Measurements from ENCODE around the gene NDST4.

Gene NDST4

GRCh38 chr4:114827651-114828050 is 285.8 kb downstream of the NDST4 start:
- intact Hi-C loops (cut with DNase I): no loop called here
- DNase-seq: no peak

DNA sequence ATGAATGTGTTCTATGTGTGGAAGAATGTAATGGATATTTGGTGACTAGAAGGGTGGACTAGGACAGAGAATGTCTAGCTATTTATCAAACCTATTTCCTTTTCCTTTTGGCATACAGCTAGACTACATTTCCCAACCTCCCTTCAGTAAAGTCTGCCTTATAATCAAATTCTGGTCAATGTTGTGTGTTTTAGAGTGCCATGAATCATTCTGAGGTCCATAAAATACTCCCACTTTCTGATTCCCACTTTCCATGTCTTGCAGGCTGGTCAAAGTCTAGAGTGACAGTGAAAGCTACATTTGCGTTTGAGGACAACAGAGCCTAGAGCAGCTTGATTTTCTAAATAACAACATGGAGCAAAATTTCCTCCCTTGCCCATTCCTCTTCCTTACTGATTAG is 297.7 kb downstream of the NDST4 start:
- no peak for DNase-seq
- intact Hi-C loops (cut with DNase I): no loop called here

GRCh38 chr4:114813961-114814360 is 299.5 kb downstream of the NDST4 start:
- intact Hi-C loops (cut with DNase I): no loop called here
- no peak for DNase-seq

- intact Hi-C loops (cut with DNase I): no loop called here
- no peak for DNase-seq
Measured at GRCh38 chr4:114811564-114812301, 301.7 kb downstream of the NDST4 start.

- intact Hi-C loops (cut with DNase I): no loop called here
- peak in 18 of 42 donors; percentile 6 to 67 (median 16) for DNase-seq
Measured at GRCh38 chr4:114807759-114808404, 305.5 kb downstream of the NDST4 start.

- intact Hi-C loops (cut with DNase I): no loop called here
- DNase-seq: peak in 1 of 42 donors; percentile 14
Measured at GRCh38 chr4:114807357-114807756, 306.1 kb downstream of the NDST4 start.

DNA sequence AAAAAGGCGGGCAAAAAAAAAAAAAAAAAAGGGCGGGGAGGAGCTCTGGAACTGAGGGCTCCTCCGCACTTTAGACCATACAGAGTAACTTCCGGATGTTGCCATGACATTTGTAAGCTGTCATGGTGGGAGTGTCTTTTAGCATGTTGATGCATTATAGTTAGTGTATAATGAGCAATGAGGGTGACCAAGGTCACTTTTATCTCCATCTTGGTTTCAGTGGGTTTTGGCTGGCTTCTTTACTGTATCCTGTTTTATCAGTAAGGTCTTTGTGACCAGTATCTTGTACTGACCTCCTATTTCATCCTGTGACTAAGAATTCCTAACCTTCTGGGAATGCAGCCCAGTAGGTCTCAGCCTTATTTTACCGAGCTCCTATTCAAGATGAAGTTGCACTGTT is 321.4 kb downstream of the NDST4 start:
- intact Hi-C loops (cut with DNase I): no loop called here
- DNase-seq: no peak

- no peak for DNase-seq
- intact Hi-C loops (cut with DNase I): loop anchor here (10.0 kb wide), 1 partner anchor 1069 kb away; no protein-coding TSS in a partner anchor
Measured at GRCh38 chr4:114785570-114785969, 327.9 kb downstream of the NDST4 start.

DNA sequence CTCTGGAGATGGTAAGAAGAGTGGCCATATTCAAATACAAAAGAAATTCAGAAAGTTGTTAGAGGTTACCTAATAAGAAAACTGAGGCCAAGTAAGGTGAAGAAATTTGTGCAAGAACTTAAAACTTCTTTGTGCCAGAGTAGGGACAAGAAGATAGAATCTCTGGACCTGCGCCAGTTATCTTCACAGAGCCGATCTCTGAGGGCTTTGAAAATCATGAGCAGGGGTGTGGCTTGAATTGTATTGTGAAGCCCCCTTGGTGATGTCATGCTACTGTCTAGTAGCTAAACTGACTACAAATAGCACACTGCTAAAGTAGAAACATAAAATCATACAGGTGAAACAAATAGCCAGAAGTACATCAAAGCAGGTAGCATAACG is 330.2 kb downstream of the NDST4 start:
- intact Hi-C loops (cut with DNase I): loop anchor here (10.0 kb wide), 1 partner anchor 1072 kb away; no protein-coding TSS in a partner anchor
- no peak for DNase-seq

DNA sequence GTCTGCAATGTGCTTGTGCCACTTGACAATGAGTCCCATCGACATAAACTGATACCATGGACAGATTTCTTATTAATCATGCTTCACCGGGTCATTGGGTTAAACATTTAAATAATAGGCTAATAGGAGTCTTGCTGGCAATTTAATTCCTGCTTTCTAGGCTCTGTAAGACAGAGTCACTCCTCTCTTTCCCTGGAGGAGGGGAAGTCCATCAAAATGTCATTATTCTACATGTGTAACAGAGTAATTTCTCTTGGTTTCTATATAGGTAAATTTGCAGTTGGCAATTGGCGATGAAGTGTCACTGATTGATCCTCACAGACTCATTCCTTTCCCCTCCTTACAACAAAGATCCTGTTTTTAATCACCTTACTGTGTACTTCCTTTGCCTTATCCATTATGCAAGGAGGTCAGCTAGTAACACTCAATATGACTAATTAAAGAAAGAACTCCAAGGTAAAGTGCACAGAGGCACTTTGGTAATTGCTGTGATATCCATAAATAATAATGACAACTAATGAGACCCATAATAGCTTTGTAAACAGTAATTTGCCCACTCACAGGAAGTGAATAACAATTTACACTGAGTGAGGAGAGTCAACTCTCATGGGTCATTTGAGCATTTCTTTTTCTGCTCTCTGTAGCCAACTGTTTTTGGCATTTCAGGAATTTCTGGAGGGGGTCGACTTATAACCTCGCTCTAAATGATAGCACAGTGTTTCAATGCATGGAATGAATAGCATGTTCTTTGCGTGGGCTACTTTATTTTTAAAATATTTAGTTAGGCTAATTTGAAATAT is 330.8 kb downstream of the NDST4 start:
- no peak for DNase-seq
- intact Hi-C loops (cut with DNase I): loop anchor here (10.0 kb wide), 1 partner anchor 1072 kb away; no protein-coding TSS in a partner anchor

- intact Hi-C loops (cut with DNase I): loop anchor here (10.0 kb wide), 1 partner anchor 1075 kb away; no protein-coding TSS in a partner anchor
- peak in 21 of 42 donors; percentile 10 to 61 (median 31) for DNase-seq
Measured at GRCh38 chr4:114780205-114780604, 333.2 kb downstream of the NDST4 start.

All from head of caudate nucleus (tissue), 42 donors.